Hematopoietic multipotent progenitor cell treated with erythropoietin and hydrocortisone succinate and interleukin-3 and kit ligand, for 4 days (in vitro differentiated cells): ENCODE results near the gene PTPRO.

Experiments used
- DNase-seq: peaks from one replicate; pipeline ENCODE4 v3.0.0-alpha.2; 2015

The PTPRO gene

DNA sequence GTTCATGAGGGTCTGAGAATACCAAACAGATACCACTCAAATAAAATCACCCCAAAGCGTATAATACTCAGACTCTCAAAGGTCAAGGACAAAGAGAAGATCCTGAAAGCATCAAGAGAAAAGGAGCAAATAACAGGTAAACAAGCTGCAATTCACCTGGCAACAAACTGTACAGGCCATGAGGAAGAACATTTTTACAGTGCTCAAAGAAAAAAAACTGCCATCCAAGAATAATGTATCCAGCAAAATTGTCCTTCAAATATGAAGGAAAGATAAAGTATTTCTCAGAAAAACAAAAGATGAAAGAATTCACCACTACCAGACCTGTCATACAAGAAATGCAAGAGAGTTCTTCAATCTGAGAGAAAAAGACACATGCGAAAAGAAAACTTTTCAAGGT lies 206.4 kb downstream of the PTPRO start:
- DNase-seq, result no peak

DNA sequence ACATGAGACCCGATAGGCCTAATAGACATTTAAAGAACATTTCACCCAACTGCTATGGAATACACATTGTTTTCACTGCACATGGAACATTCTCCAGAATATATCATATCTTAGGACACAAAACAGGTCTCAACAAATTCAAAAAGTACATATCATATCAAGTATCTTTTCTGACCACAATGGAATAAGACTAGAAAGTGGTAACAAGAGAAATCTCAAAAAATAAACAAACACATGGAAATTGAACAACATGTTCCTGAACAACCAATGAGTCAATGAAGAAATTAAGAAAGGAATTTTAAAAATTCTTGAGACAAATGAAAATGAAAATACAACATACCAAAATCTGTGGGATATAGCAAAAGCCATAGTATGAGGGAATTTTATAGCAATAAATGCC lies 208.1 kb downstream of the PTPRO start:
- DNase-seq, result no peak

DNA sequence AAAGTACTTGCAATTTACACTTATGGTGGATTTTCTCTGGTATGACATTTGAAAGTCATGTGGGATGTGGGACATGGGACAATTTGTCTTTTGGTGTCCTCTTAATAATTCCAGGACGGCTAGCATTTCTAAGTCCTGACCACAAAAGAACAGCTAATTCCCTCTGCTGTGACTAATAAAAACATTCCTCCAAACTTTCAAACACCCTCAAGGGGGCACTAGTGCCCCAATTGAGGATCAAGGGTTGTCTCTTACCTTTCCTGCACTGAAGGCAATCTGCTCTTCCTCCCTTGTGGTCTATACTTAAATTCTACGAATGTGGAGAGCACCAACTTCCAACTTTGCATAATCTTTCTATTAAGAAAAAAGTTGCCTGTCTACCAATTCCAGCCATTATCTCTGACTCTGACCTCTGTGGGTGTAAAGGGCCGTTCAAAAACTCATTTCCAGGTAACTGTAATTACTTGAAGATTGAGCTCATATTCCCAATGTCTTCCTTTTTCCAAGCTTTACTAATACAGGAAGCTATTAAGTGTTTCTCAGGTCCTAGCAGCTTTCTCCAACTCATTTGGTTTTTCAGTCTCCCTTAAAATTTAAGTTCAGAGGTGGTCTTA lies 210.2 kb downstream of the PTPRO start:
- peak; percentile 80 for DNase-seq

DNA sequence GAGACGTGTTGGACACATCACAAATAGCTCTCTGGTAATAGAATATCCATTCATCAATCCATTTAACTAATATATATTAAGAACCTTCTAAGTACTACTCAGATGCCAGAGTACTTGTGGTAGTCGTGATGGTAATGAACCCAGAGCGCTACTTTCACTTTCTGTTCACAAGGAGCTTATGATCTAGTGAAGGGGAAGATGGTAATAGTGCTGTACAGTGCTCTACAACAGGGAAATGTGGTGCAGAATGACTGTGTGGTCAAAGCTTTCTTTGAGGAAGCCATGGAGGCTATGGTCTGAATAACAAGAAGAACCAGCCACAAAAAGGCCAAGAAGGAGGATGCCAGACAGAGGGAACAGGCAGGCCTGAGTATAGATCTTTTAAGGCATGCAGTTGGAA lies 212.0 kb downstream of the PTPRO start:
- DNase-seq, result peak; percentile 51

DNA sequence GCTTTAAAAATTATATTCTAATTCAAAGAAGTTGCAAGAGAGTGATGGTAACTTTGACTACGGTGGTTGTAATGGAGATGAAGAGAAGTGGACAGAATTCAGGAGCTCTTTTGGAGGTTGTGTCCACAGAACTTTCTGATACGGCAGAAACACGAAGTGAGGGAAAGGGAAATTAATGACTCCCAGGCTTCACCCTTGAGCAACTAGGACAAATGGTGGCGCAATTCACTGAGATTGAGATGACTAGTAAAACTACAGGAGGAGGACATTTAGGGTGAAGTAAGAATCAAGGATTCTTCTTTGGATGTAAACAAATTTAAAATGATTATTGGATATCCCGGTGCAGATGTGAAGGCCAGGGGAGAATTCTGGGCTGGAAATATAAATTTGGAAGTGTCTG lies 212.6 kb downstream of the PTPRO start:
- DNase-seq, result peak; percentile 24

DNA sequence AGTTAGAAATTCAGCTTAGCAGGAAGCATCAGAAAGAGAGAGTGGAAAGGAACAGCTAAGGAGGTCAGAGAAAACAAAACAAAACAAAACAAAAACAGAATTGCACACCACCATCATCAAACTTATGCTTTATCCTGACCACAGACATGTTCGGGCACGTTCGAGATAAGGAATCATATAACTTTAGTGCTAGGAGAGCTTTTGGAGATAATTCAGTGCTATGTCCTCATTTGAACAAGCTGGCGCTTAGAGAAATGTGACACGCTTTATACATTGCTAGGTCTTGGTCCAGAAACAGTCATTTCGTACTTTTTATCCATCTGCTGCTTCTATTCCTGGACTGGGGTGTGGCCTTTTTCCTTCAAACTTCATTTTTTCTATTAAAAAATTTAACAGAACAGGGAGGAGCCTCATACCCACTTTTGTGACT lies 213.1 kb downstream of the PTPRO start:
- DNase-seq, result peak; percentile 41

DNA sequence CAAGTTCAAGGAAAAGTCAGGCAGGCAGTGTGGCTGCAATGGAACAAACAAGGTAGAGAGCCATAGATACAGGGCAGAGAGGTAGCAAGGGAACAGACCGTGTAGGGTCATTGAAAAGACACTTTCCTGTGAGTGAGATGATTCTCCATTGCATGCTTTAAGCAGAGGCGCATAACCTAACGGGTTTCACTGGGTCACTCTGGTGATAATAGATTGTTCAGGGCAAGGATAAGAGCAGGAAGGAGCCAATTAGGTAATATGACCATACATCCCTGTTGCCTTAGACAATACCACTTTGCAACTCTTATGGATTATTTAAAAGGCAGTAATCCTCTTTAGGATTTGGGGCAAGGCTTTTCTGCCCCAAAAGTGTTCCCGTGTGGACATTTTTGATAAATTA lies 214.1 kb downstream of the PTPRO start:
- DNase-seq, result no peak

DNA sequence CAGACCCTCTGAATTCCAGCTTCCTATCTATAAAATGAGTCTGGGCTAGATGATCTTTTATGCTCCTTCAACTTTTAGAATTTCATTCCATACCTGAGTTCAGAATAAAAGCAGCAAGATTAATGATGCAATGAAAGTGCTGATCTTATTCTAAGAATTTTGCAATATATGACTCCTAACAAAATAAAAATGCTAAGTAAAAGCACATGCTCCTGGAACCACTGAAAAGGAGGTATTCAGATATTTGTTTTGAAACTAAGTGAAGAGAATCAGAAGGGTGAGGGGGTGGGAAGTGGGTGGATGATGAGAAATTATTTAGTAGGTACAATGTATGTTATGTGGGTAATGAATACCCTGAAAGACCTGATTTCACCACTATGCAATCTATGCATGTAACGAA lies 216.6 kb downstream of the PTPRO start:
- no peak for DNase-seq

DNA sequence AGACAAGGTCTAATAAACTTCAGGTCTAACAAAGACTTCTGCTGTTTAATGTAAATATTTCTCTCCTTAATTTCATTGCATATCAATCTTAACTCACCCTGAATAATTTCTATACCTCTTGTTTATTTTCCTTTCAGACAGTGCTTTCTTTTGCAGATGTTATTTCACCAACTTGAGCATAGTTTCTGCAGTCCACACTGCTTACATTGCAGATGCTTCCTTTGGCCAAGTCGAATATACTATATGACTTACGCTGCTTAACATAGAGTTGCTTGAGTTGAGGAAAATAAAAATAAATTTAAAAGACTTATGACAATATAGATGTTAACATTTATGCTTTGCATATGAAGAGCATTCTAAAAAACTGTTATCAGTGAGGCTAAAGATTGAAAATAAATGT lies 217.7 kb downstream of the PTPRO start:
- no peak for DNase-seq

DNA sequence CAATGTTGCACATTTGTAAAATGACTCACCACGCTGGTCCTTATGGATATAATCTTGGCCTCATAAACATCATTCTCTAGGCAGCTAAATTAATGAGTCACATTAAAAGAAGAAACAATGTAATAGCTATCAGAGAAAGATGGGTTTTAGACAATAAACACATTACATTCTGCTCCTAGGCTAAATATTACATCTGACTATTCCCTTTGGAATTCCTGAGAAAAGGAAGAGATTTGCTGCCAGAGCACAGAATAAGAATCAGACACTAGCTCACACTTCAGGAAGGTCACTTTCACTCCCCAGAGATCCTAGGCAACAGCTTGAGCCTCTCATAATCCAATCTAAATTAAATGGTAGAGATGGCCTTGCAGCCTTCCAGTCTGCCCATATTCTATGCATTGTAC lies 218.2 kb downstream of the PTPRO start:
- no peak for DNase-seq

DNA sequence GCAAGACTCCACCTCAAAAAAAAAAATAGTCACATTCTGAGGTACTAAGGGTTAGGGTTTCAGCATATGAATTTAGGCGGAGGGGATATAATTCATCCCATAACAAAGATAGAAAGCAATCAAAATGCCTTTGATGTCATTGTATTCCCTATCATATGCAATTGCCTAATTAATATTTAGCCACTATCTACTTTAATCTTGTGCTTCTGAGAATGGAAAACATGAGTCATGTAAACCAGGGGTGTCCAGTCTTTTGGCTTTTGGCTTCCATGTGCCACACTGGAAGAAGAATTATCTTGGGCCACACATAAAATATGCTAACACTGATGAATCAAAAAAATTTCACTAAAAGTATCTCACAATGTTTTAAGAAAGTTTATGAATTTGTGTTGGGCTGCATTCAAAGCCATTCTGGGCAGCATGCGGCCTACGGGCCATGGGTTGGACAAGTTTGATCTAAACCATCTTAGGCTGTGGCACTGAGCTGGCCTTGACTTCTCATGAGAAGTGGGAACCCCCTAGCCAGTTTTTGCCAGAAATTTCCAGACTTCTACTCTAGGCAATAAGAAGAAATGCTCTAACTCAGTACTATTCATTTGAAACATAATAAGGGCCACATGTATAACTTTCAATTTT lies 219.8 kb downstream of the PTPRO start:
- peak; percentile 15 for DNase-seq

DNA sequence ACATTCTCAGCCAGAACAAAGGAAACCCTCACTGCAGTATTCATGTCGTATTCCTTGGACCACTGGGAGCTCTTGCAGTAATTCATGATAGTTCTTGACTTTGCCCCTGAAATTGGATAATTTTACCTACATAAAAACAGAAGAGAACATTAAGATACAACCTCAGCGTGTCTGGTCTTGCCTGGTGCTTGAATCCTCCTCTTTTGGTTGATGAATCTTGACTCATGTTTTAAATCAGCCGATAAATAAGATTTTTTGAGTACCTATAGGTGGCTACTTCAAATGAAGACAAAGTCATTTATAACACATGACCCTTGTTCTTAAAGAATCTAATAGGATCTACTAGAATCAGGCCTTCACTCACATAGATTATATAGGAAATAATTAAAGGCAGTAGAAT lies 221.0 kb downstream of the PTPRO start:
- no peak for DNase-seq

DNA sequence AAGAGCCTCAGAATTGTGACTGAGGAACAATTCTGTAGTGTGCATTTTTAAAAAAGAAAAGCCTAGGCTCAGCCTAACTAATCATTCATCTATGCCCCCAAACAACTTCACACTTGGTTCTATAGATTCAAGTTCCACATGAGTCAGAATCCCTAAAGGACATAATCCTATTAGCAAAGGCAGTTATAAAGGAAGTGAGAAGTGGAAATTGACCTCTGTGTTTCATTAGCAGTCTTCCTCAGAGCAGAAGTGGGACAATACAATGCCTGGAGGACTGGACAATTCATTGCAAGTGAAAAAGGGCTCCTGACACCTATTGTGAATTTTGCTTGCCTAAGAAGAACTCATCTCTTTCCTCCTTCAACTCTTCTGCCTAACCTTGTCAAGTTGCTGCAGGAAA lies 222.3 kb downstream of the PTPRO start:
- no peak for DNase-seq

DNA sequence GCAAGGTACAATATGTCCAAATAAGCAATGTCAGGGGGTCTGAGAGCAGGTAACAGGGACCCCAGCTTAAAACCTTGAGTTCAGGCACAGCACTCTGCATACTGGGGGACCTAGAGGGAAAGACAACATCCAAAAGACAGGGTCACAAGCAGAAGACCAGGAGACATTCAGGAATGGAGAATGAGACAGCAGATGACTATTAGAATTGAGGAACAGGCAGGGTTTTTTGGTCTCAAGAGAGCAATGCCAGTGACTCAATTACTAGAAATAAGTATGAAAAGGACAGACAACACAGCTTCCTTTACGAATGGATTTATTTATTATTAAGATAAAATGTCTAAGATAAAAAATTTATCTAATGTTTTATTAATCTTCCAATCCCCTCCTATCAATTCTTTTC lies 223.0 kb downstream of the PTPRO start:
- DNase-seq, result no peak

DNA sequence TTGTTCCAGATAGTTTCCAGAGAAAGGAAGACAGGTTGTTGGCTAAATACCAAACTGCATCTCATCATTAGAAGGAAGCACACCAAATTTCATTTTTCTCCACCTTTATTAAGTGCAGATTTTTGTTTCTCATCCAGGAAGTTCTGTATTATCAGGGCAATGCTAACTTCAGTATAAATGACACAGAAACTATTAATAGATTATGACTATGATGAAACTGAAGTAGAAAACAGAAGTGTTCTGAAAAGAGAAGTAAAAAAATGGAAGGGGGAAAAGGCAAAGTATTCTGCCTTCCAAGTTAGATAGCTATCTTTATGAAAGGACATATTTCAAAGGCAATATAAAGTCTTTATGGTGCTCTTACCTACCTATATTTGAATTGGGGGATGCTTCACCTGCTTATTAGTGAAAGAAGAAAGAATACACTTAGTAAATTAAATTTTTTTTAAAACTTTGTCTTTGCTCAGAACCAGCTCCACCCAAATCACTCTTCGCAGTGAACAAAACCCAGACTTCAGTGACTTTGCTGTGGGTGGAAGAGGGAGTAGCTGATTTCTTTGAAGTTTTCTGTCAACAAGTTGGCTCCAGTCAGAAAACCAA lies 223.9 kb downstream of the PTPRO start:
- peak; percentile 68 for DNase-seq

DNA sequence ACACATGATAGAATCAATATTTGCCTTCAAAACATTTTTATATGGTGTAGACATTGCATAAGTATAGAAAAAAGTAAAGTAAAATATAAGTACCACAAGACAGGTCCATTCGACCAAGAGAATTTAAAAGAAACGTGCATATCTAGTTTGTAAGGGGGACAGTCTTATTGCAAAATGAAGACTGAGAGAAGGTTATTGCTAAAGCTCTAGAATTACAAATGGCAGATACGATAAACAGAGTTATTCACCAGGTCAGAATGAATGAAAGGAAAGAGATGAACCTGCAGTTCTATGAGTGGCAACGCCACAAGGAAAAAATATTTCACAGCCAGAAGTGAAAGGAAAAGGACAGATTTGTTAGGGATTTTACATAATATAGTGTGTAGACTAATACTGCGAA lies 224.8 kb downstream of the PTPRO start:
- DNase-seq, result no peak

DNA sequence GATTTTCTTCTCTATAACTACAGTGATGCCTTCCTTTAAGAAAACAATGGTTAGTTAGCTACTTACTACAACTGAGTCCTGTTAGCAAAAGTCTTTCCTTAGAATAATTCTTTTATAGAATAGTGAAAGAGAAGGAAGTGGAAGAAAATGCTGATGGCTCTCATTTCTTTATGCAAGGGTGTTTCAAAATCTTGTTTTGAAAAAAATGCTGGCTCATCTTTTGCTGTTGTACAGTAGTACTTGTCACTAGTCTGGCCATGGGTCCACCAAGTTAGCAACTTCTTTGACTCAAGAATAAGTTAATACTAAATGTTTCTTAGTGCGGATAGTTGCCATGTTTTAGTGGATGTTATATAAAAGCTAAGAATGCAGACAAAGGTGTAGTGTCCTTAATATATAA lies 225.4 kb downstream of the PTPRO start:
- DNase-seq, result peak; percentile 36

DNA sequence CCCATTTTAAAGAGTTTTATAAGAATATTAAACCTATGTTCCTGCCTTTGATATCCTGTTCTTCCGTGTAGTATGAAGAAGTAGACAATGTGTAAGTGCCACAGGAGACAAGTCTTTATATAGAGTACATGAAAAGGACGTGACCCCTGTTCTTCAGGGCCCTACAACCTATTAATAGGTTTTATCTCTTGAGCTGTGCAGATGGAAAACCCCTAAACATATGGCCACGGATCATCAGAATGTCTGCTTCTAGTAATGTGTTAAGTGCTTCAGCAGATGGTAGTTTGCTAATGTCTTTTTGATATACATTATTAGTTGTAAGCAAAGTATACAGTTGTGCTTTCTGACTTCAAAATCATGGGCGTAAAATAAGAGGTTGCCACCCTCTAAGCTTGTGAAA lies 228.5 kb downstream of the PTPRO start:
- no peak for DNase-seq

DNA sequence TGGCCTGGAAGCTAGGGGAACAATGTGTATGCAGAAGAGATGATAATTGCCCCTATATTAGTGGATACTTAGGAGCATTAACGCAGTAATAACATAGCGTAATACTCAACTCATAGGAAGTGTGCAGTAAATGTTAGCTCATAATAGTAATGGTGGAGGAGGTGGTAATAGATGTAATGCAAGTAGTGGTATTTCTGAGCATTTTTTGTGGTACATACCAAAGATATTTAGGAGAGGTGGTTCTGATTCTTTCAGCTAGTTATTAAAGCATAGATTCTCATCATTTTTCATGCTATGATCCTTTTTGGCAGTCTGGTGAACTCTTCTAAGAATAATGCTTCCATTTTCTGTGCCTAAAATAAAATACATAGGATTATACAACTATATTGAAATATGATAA lies 233.1 kb downstream of the PTPRO start:
- DNase-seq, result no peak

DNA sequence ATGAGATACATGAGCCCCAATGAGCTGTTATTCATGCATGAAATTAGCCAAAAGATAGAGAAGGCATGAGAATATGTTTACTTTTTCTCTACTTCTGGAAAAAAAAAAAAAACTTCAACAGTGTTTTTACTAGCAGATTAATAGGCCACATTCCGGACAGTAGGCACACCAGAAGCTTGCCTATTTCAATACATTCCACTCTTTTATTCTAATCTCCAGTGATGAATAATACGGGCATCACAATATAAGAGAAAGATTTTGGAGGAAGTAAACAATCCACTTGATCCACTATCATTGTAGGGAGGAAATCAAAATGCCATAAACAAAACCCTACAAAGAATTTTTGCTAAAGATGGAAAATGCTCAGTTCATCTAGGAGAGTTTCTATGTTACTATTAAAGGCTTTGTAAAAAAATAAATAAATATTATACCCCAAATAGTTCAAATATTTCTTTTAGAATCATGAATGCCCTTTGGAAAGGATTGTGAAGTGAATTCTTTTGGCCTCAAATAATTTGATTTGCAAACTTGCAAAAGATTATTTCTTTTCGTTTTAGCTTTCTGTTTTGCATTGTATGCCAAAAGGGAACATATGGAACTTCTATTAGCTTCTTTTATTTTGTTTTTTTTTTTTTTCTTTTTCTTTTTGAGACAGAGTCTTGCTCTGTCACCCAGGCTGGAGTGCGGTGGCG lies 234.2 kb downstream of the PTPRO start:
- no peak for DNase-seq

DNA sequence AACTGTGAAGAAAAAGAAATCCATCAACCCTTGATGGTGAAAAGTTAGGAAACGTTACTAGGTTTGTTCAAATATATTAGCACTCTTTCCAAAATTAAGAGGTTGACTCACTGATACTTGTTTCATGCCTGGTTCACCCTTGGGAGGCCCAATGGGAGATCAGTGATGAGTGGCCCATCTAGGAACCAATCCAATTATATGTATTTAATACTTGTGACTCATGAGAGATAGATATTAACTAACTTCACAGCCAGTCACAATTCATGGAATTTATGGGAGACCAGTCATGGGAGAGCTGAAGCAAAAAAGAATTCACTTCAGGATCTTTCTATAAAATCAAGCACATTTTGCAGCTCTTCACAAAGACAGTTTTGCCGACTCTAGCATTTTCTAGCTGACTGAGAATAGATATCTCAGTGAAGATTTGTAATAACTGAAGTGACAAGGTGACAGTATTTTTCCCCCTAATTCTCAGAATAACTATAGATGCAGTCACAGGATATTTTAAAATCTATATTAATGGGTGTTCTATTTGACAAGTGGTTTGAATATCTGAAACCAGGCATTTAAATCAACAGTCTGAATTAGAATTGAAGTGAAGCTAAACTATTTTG lies 236.7 kb downstream of the PTPRO start:
- no peak for DNase-seq

DNA sequence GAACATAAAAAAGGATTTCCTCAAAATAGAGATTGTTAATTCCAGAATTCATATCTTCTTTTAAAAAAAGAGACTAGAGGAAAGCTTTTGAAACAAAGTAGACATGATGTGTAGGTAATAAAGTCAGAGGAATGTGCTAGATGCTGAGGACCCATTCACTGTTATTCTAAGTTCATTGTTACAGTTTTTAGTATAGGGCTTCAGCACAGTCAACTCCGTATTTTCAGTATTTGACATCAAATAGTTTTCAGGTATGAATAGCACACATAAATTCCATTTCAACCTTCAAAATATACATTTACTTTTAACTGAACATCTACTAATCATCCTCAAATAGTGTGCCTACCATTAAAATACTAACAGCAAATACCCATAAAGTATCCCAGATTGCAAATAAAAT lies 239.1 kb downstream of the PTPRO start:
- no peak for DNase-seq

DNA sequence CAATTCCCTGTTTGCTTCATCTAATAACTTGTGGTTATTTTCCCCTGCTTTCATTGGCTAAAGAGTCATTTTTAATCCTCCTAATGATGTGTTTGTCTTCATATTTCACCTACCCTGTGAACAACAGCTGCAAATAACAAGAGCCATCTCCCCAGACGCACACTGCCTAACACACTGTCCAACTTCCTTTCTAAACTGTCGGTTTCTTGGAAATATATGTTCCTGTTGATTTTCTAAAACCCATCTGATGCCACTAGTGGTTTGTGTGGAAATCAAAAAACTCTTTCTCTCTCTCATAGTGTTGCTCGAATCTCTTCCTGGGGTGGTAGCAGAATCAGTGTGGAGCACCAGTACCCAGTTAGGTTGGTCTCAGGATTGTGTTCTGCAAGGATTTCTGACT lies 240.0 kb downstream of the PTPRO start:
- DNase-seq, result peak; percentile 64

DNA sequence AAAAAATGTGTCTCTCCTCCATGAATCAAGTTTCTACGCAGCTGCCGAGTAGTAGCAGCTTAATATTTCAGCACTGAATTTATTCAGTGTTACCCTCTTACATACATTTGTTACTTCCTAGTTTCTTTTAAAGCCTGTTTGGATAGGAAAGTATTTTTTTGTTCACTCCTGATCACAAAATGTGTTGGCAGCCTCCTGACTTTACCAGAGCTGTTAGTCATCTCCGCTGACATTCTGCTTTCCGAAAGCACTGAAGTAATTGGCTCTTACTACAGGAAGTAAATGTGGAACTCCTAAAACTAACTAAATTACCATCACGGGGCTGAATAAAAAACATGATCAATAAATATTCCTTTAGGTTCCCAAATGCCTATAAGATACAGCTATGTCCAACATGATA lies 241.4 kb downstream of the PTPRO start:
- DNase-seq, result peak; percentile 58
